Femur (tissue), 1 donor: ENCODE data around the gene TATDN2.

Experiments used
- DNase-seq: peaks from one replicate; pipeline ENCODE4 v3.0.0-alpha.2; 2017

TATDN2 gene

GRCh38 chr3:10320320-10320677 lies 72.0 kb downstream of the TATDN2 start:
- DNase-seq = no peak

- DNase-seq = no peak
Measured at GRCh38 chr3:10321630-10322351, 73.5 kb downstream of the TATDN2 start.

- DNase-seq = no peak
Measured at GRCh38 chr3:10322352-10322710, 74.1 kb downstream of the TATDN2 start.

- no peak for DNase-seq
Measured at GRCh38 chr3:10327592-10327991, 79.3 kb downstream of the TATDN2 start.

GRCh38 chr3:10328460-10329071 lies 80.3 kb downstream of the TATDN2 start:
- DNase-seq = no peak

- no peak for DNase-seq
Measured at GRCh38 chr3:10329495-10330015, 81.3 kb downstream of the TATDN2 start.

- DNase-seq = no peak
Measured at GRCh38 chr3:10330319-10330718, 82.1 kb downstream of the TATDN2 start.
